Heart right ventricle (tissue), 16 donors: ENCODE results near the gene SUMO2. TPM values are rescaled to one million over a fixed set of nuclear protein-coding genes. Genes with fewer than 3 reads are reported as not detected.

Source experiments
- ATAC-seq, 8 donors: fragments of 200-7000 bp; cut with Tn5 transposase; one replicate each; pipeline ENCODE4 v1.9.1; 2020; ENCODE audit warnings: mild to moderate bottlenecking in 8 of 8, moderate library complexity in 8 of 8, moderate number of reproducible peaks in 1 of 8
- DNase-seq, 2 donors: peaks; one replicate each; pipeline ENCODE4 v3.0.0-alpha.2; 2020
- H3K27ac ChIP-seq, 10 donors: fragments of 200-600 bp; sonication (generic) in 2 of 10; one replicate each; pipeline versions ENCODE4 v1.5.0 to v1.8.0; 2020 to 2022; ENCODE audit warnings: mild to moderate bottlenecking in 3 of 10
- H3K27me3 ChIP-seq, 7 donors: fragments of 200-600 bp; one replicate each; pipeline ENCODE4 v1.8.0; 2021 to 2022; ENCODE audit warnings: mild to moderate bottlenecking in 2 of 7
- H3K36me3 ChIP-seq, 9 donors: fragments of 200-600 bp; sonication (generic) in 1 of 9; one replicate each; pipeline versions ENCODE4 v1.5.0 to v1.8.0; 2020 to 2022; ENCODE audit warnings: mild to moderate bottlenecking in 2 of 9
- H3K4me1 ChIP-seq, 9 donors: fragments of 200-600 bp; sonication (generic) in 1 of 9; one replicate each; pipeline versions ENCODE4 v1.5.0 to v1.8.0; 2020 to 2022; ENCODE audit warnings: mild to moderate bottlenecking in 4 of 9
- H3K4me3 ChIP-seq, 10 donors: fragments of 200-600 bp; sonication (generic) in 2 of 10; one replicate each; pipeline versions ENCODE4 v1.5.0 to v1.8.0; 2020 to 2022; ENCODE audit warnings: mild to moderate bottlenecking in 7 of 10, moderate library complexity in 2 of 10
- H3K9me3 ChIP-seq, 11 donors: fragments of 200-600 bp in 10 of 11; sonication (generic) in 2 of 11; one replicate each; pipeline versions ENCODE4 v1.5.0 to v1.8.0; 2013 to 2022; ENCODE audit warnings: mild to moderate bottlenecking in 2 of 11, control low read depth in 1 of 11, moderate library complexity in 1 of 11
- WGBS, 2 donors: extraction: QIAGEN DNeasy Blood & Tissue Kit; methylation state at CpG; one replicate each; pipeline ENCODE4 v1.1.7; 2013; ENCODE audit warnings: inconsistent platforms in 1 of 2; 5-methylcytosine and 5-hydroxymethylcytosine counted together
- intact Hi-C, 10 donors: fragments of 100-400 bp; cut with DNase I; formaldehyde crosslinking; loops; one replicate each; pipeline versions ENCODE4 v1.11.1 to v1.14.2; 2022
- polyA plus RNA-seq, 2 donors: library from polyadenylated mRNA; stranded (reverse); fragments of 200-250 nt; gene quantifications; one replicate each; pipeline ENCODE4 v1.2.3, GENCODE V29; 2013
- total RNA-seq, 10 donors: library from RNA; stranded (reverse); fragmentation: NEBNext Ultra II Directional in 3 of 10; extraction: Animal tissue kit (Norgen Biotek cat#: 25700) in 3 of 10; gene quantifications; one replicate each; pipeline versions ENCODE4 v1.2.1 to v1.2.4, GENCODE V29; 2021 to 2023
- TF ChIP-seq, protein P1 (sequence below), 9 donors: fragments of 200-600 bp; sonication (generic) in 2 of 9; IDR thresholded peaks; one replicate each; pipeline versions ENCODE4 v1.5.0 to v1.8.0; 2021 to 2022; ENCODE audit warnings: antibody characterized with exemption in 9 of 9, mild to moderate bottlenecking in 5 of 9, moderate library complexity in 1 of 9
- donor health status: Arrhythmogenic right ventricular cardiomyopathy.
- donor health status: ischemic (EF 13 %, LVEDD 7.1; RV severe dilation, severe dysfunction).
- donor health status: healthy with polysubstance abuse.
- donor health status: DM: no; HTN: yes; CAD: no.
- donor health status: DM: no; HTN: no; CAD: no.
- donor health status: ischemic (EF 25% LVEDD 6.9; RV normal size, moderate dysfunction).
- donor health status: ischemic (EF 25% LVEDD 5.7; RV mildly dilated, moderate dysfunction).
- donor health status: healthy.
- donor health status: DM: yes; HTN: yes; CAD: no.
- donor health status: Ischemic cardiomyopathy.
- donor health status: ischemic (EF 35%, LVEDD 5.7; RV mildly dilated, moderate dysfunction).
- donor health status: nonischemic (EF 11% LVEDD 7.7; RV severe dilation, severe dysfunction).
- donor health status: DM: yes; HTN: yes; CAD: no.
- donor health status: PGD.
- donor health status: ischemic (EF 29% LVEDD 5.4; RV normal size, mild dysfunction).
- donor health status: nonischemic (EF 23%, LVEDD 6.1; RV moderate dilation, normal function).

The SUMO2 gene
- total and polyA plus RNA-seq, 12 donors: 47.9 to 258 (median 212) TPM

DNA sequence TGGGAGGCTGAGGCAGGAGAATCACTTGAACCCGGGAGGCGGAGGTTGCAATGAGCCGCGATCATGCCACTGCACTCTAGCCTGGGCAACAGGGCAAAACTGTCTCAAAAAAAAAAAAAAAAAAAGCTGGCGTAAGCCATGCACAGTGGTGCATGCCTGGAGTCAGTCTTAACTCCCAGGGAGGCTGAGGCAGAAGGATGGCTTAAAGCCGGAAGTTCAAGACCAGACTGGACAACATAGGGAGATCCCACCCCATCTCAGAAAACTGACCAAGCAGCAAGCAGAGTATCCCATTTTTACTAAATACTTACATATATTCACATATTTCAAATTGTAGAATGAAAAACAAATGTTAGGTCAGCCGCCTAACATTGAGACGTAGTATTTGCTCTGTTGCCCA is 55.8 kb downstream of the SUMO2 start:
- ATAC-seq (no peak), DNase-seq (no peak)
- peaks cover 0 to 39% (median 21%) of the 10 kb centered on the region in 9 donors for H3K4me1 ChIP-seq
- intact Hi-C loops: no loop called here
- H3K9me3 ChIP-seq: no peaks in the 10 kb centered on the region
- H3K27ac ChIP-seq: no peak overlapping the region
- WGBS, 2 donors: 88 to 96% methylated on average over 8 of the region's 8 CpGs
- no peaks in the 10 kb centered on the region for H3K27me3 ChIP-seq
- TF ChIP-seq, protein P1, sequence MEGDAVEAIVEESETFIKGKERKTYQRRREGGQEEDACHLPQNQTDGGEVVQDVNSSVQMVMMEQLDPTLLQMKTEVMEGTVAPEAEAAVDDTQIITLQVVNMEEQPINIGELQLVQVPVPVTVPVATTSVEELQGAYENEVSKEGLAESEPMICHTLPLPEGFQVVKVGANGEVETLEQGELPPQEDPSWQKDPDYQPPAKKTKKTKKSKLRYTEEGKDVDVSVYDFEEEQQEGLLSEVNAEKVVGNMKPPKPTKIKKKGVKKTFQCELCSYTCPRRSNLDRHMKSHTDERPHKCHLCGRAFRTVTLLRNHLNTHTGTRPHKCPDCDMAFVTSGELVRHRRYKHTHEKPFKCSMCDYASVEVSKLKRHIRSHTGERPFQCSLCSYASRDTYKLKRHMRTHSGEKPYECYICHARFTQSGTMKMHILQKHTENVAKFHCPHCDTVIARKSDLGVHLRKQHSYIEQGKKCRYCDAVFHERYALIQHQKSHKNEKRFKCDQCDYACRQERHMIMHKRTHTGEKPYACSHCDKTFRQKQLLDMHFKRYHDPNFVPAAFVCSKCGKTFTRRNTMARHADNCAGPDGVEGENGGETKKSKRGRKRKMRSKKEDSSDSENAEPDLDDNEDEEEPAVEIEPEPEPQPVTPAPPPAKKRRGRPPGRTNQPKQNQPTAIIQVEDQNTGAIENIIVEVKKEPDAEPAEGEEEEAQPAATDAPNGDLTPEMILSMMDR (IDR thresholded peaks at IDR 0.05): no peak
- peaks cover 0 to 23% (median 0%) of the 10 kb centered on the region in 9 donors for H3K36me3 ChIP-seq
- no peak overlapping the region for H3K4me3 ChIP-seq

DNA sequence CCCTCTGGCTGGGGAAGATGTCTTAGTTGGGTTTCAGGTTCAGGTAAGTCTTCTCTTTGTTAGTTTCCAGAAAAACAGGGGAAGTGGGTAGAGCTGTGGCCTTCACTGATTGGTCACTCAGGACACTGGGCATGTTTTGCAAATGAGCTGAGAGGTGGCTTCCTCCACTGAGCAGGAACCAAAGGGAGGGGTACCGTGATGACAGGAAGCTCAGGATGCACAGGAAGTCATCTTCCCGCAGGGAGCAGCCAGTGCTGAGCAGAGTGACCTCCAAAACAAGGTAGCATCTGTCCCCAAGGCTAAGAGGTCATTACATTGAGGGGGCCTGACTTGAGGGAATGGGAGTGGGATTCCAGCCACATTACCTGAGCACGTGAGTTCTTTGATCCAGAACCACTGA is 56.8 kb downstream of the SUMO2 start:
- no peak for ATAC-seq

DNA sequence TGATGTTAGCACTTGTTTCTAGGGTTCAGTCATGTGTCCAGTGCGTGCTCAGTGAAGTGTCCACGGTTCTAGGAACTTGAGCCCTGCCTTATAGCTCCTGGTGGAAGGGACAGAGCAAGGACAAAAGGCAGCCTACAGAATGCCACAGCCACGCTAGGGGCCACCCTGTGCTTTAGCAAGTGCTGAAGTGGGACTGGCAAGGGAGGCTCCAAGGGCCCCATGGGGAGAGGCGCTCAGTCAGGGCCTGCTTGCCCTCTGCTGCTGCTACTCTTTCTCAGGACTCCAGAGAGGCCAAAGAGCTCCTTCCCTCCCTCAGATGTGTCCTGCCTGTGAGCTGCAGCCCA is 58.0 kb downstream of the SUMO2 start:
- Histone ChIP-seq H3K27me3 (no peaks in the 10 kb centered on the region), H3K4me1 (peaks cover 0 to 26% (median 10%) of the 10 kb centered on the region in 9 donors), H3K9me3 (no peaks in the 10 kb centered on the region), H3K36me3 (peaks cover 0 to 35% (median 0%) of the 10 kb centered on the region in 9 donors), H3K27ac (peak overlapping the region in 6 of 10 donors; percentile 7 to 72 (median 30)), H3K4me3 (no peak overlapping the region)
- TF ChIP-seq, protein P1 (IDR thresholded peaks at IDR 0.05): no peak
- intact Hi-C loops: no loop called here
- ATAC-seq (peak in 2 of 8 donors; percentile 7 to 20), DNase-seq (no peak)
- 92 to 93% methylated on average over 4 of the region's 4 CpGs for WGBS, 2 donors

More for the DNA sequence above, 56.8 kb downstream of the SUMO2 start:
- H3K27me3 ChIP-seq: no peaks in the 10 kb centered on the region
- no peak overlapping the region for H3K4me3 ChIP-seq
- 44 to 52% methylated on average over 3 of the region's 3 CpGs for WGBS, 2 donors
- no peaks in the 10 kb centered on the region for H3K9me3 ChIP-seq
- peaks cover 0 to 32% (median 0%) of the 10 kb centered on the region in 9 donors for H3K36me3 ChIP-seq
- TF ChIP-seq, protein P1 (IDR thresholded peaks at IDR 0.05): no peak
- peaks cover 0 to 34% (median 16%) of the 10 kb centered on the region in 9 donors for H3K4me1 ChIP-seq
- intact Hi-C loops: no loop called here
- no peak for DNase-seq
- peak overlapping the region in 2 of 10 donors; percentile 10 to 72 for H3K27ac ChIP-seq

DNA sequence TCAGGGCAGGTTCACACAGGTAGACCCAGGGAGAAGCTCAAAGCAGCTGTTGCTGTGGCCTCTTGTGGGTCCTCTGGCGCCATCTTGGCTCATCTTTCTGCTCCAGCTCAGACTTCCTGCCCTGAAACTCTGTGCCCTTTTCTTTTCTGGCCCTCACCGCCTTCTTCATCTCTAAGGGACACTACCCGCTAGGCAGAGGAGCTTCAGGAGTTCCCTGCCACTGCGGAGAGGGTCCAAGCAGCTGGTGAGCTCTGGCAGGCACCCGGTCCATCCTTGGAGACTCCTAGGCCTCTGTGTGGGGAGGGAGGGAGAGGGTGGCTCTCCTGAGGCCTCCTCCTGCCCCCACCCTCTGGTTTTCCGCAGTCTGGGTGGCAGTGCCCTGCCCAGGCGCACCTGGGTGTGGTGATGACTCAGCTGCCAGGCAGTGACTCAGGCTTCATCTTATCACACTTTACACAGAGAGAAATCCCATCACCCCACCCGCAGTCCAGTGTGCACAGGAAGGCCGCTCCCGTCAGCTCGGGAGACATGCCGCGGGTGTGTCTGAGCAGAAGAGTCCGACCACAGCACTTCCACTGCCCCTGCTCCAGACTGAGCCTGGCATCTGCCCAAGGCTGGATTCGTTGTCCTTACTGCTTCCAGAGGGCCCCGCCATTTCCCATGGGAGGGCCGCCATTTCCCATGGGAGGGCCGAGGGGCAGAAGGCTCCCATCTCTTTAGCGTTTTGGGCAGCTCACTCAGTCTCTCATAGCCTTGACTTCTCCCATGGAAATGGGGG is 58.5 kb downstream of the SUMO2 start:
- Histone ChIP-seq H3K4me3 (no peak overlapping the region), H3K4me1 (peaks cover 0 to 28% (median 10%) of the 10 kb centered on the region in 9 donors), H3K9me3 (no peaks in the 10 kb centered on the region), H3K36me3 (peaks cover 0 to 33% (median 0%) of the 10 kb centered on the region in 9 donors), H3K27me3 (no peaks in the 10 kb centered on the region), H3K27ac (peak overlapping the region in 8 of 10 donors; percentile 7 to 72 (median 42))
- TF ChIP-seq, protein P1 (IDR thresholded peaks at IDR 0.05): no peak
- WGBS, 2 donors: 66 to 68% methylated on average over 19 of the region's 19 CpGs
- DNase-seq (peak; percentile 40 to 50), ATAC-seq (peak; percentile 55 to 86 (median 72))
- intact Hi-C loops: no loop called here
